B cell (primary cell): ENCODE results near the gene ACVR1. TPM values are rescaled to one million over a fixed set of nuclear protein-coding genes. Genes with fewer than 3 reads are reported as not detected.
"Not testable (repeated sequence)": the region's sequence is repeated elsewhere in the genome, so short reads cannot be mapped to it uniquely, and the experiment has no call there.

Experiments used
- ATAC-seq: fragments of 200-7000 bp; cut with Tn5 transposase; one replicate; pipeline ENCODE4 v1.10.0; 2021; ENCODE audit warnings: low read depth, mild to moderate bottlenecking, moderate number of reproducible peaks, moderate library complexity
- CTCF ChIA-PET: fragments of 350-600 bp; sonication (Branson Sonifier 250); formaldehyde crosslinking; loops from one replicate; lab custom pipeline; 2021; ENCODE audit warnings: antibody characterized with exemption, inconsistent platforms; lab: Charles Lee
- POLR2A ChIA-PET: fragments of 350-600 bp; sonication (Branson Sonifier 250); formaldehyde crosslinking; loops from one replicate; lab custom pipeline; 2021; ENCODE audit warnings: antibody characterized with exemption; lab: Charles Lee
- DNase-seq: peaks from one replicate; pipeline ENCODE4 v3.0.0; 2013
- H2AFZ ChIP-seq: 2 replicates; pipeline ENCODE4 v1.6.1; 2012; ENCODE audit warnings: mild to moderate bottlenecking, low read depth, low read length; ENCODE audit not compliant: insufficient read depth, poor library complexity, severe bottlenecking
- H3K27ac ChIP-seq, 2 donors: 1 replicate in 1 of 2; 2 replicates in 1 of 2; pipeline ENCODE4 v1.5.1; 2012 to 2013; ENCODE audit warnings: low read length in 2 of 2, mild to moderate bottlenecking in 2 of 2, moderate library complexity in 1 of 2
- H3K27me3 ChIP-seq, 4 experiments: fragments of 200-600 bp in 1 of 4; sonication (generic) in 1 of 4; replicated peaks in 1 of 4; 1 replicate in 2 of 4; 2 replicates in 2 of 4; pipeline versions ENCODE4 v1.6.1 to v1.7.0; 2013 to 2016; ENCODE audit warnings: low read length in 3 of 4, mild to moderate bottlenecking in 2 of 4, mixed read lengths in 1 of 4, moderate library complexity in 1 of 4; ENCODE audit not compliant: insufficient read depth in 4 of 4, control insufficient read depth in 3 of 4; ENCODE audit errors: control extremely low read depth in 1 of 4
- H3K36me3 ChIP-seq, 2 experiments: replicated peaks in 1 of 2; 1 replicate in 1 of 2; 2 replicates in 1 of 2; pipeline versions ENCODE4 v1.6.1 to v1.7.1; 2013; ENCODE audit warnings: low read length in 1 of 2; ENCODE audit not compliant: insufficient read depth in 2 of 2, control insufficient read depth in 1 of 2; ENCODE audit errors: control extremely low read depth in 1 of 2, extremely low read depth in 1 of 2
- H3K4me1 ChIP-seq, 2 donors: fragments of 200-600 bp in 1 of 2; sonication (generic) in 1 of 2; 1 replicate in 1 of 2; 2 replicates in 1 of 2; pipeline versions ENCODE4 v1.5.1 to v1.6.1; 2013 to 2017; ENCODE audit warnings: low read length in 2 of 2; ENCODE audit not compliant: control insufficient read depth in 2 of 2, insufficient read depth in 2 of 2
- H3K4me2 ChIP-seq: replicated peaks from 2 replicates; pipeline ENCODE3; 2012; ENCODE audit warnings: mild to moderate bottlenecking, low read depth, low read length; ENCODE audit not compliant: poor library complexity, severe bottlenecking
- H3K4me3 ChIP-seq, 5 experiments: fragments of 200-600 bp in 1 of 5; sonication (generic) in 1 of 5; 1 replicate in 3 of 5; 2 replicates in 2 of 5; pipeline versions ENCODE4 v1.5.1 to v1.7.0; 2011 to 2016; ENCODE audit warnings: low read length in 4 of 5, mild to moderate bottlenecking in 4 of 5, low read depth in 2 of 5, control low read depth in 1 of 5, moderate library complexity in 1 of 5; ENCODE audit not compliant: insufficient read depth in 1 of 5; ENCODE audit errors: control extremely low read depth in 1 of 5, extremely low read depth in 1 of 5
- H3K79me2 ChIP-seq: fragments of 200-600 bp; sonication (generic); one replicate; pipeline ENCODE4 v1.6.0; 2016; ENCODE audit warnings: low read length; ENCODE audit not compliant: control insufficient read depth, insufficient read depth
- H3K9ac ChIP-seq: fragments of 200-600 bp; sonication (generic); 2 replicates; pipeline ENCODE4 v1.6.1; 2017; ENCODE audit warnings: mild to moderate bottlenecking, low read length, moderate library complexity
- H3K9me3 ChIP-seq, 3 donors: one replicate each; pipeline versions ENCODE4 v1.6.1 to v1.7.1; 2013; ENCODE audit warnings: low read length in 2 of 3; ENCODE audit not compliant: control insufficient read depth in 2 of 3, insufficient read depth in 1 of 3; ENCODE audit errors: control extremely low read depth in 1 of 3
- H4K20me1 ChIP-seq: 2 replicates; pipeline ENCODE4 v1.6.0; 2012; ENCODE audit warnings: mild to moderate bottlenecking, low read length; ENCODE audit not compliant: insufficient read depth, control insufficient read depth, poor library complexity, severe bottlenecking
- H3K27ac Mint-ChIP-seq: one replicate; pipeline ENCODE4 v1.8.0; 2021; ENCODE audit warnings: mixed read lengths
- H3K27me3 Mint-ChIP-seq: one replicate; pipeline ENCODE4 v1.8.0; 2021; ENCODE audit warnings: mixed read lengths
- H3K4me1 Mint-ChIP-seq: one replicate; pipeline ENCODE4 v1.8.0; 2021; ENCODE audit warnings: mixed read lengths
- H3K4me3 Mint-ChIP-seq: one replicate; pipeline ENCODE4 v1.8.0; 2021; ENCODE audit warnings: mixed read lengths
- H3K9me3 Mint-ChIP-seq: one replicate; pipeline ENCODE4 v1.8.0; 2022; ENCODE audit warnings: mixed read lengths; ENCODE audit not compliant: insufficient read depth
- EZH2 ChIP-seq: IDR thresholded peaks from 2 replicates; pipeline ENCODE4 v1.6.1; 2012; ENCODE audit warnings: borderline replicate concordance, low read depth, mild to moderate bottlenecking, moderate library complexity, low read length; ENCODE audit not compliant: insufficient read depth, poor library complexity, severe bottlenecking
- WGBS: methylation state at CpG from one replicate; pipeline ENCODE4 v1.1.5; 2013; ENCODE audit warnings: missing lambda C conversion rate; ENCODE audit not compliant: insufficient coverage; 5-methylcytosine and 5-hydroxymethylcytosine counted together
- intact Hi-C: fragments of 100-400 bp; cut with micrococcal nuclease; formaldehyde crosslinking; loops from one replicate; pipeline ENCODE4 v1.10.0; 2022
- polyA plus RNA-seq: library from polyadenylated mRNA; depleted of rRNA; stranded (reverse); fragments of >200 nt; gene quantifications from 2 replicates; pipeline ENCODE4 v1.2.3, GENCODE V29; 2012
- total RNA-seq, 2 donors: library from RNA; stranded (reverse); fragments of 120-200 nt in 1 of 2; gene quantifications; 1 replicate in 1 of 2; 2 replicates in 1 of 2; pipeline versions ENCODE4 v1.2.3 to v1.2.4, GENCODE V29; 2013 to 2022
- TF ChIP-seq, protein P1 (sequence below): fragments of 200-600 bp; IDR thresholded peaks from one replicate; pipeline ENCODE4 v1.8.0; 2022; ENCODE audit warnings: antibody characterized with exemption, mild to moderate bottlenecking

The ACVR1 gene
- total and polyA plus RNA-seq, 2 donors (not counting 1 experiment from before 2014, with no cell fraction given) = 3.7 to 11.7 TPM

DNA sequence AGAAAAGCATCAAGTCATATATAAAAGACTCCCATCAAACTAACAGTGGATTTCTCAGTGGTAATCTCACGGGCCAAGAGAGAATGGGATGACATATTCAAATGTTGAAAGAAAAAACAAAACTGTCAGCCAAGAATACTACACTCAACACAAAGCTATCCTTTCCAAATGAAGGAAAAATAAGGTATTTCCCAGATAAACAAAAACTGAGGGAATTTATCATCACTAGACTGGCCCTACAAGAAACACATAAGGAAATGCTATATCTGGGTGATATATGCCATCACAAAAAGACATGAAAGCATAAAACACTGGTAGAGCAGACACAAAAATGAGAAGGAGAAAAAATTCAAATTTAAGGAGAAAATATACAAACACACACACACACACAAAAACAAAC, 118.6 kb downstream of the ACVR1 start:
- Histone ChIP-seq H3K27ac (no peak overlapping the region), H3K4me2 (no peak overlapping the region), H3K9me3 (no peaks in the 10 kb centered on the region), H3K4me3 (no peak overlapping the region), H3K27me3 (no peaks in the 10 kb centered on the region), H3K36me3 (no peaks in the 10 kb centered on the region), H2AFZ (no peak overlapping the region), H3K9ac (no peak overlapping the region), H3K4me1 (no peaks in the 10 kb centered on the region), H3K79me2 (no peaks in the 10 kb centered on the region), H4K20me1 (no peaks in the 10 kb centered on the region)
- POLR2A ChIA-PET = no interaction called here
- Mint-ChIP-seq H3K4me1 (no peaks in the 10 kb centered on the region), H3K27me3 (no peaks in the 10 kb centered on the region), H3K4me3 (no peak overlapping the region), H3K9me3 (peaks cover 9% of the 10 kb centered on the region), H3K27ac (no peak overlapping the region)
- no peak for DNase-seq
- CTCF ChIA-PET = no interaction called here
- no peak for TF ChIP-seq EZH2
- TF ChIP-seq, protein P1, sequence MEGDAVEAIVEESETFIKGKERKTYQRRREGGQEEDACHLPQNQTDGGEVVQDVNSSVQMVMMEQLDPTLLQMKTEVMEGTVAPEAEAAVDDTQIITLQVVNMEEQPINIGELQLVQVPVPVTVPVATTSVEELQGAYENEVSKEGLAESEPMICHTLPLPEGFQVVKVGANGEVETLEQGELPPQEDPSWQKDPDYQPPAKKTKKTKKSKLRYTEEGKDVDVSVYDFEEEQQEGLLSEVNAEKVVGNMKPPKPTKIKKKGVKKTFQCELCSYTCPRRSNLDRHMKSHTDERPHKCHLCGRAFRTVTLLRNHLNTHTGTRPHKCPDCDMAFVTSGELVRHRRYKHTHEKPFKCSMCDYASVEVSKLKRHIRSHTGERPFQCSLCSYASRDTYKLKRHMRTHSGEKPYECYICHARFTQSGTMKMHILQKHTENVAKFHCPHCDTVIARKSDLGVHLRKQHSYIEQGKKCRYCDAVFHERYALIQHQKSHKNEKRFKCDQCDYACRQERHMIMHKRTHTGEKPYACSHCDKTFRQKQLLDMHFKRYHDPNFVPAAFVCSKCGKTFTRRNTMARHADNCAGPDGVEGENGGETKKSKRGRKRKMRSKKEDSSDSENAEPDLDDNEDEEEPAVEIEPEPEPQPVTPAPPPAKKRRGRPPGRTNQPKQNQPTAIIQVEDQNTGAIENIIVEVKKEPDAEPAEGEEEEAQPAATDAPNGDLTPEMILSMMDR = no peak
- ATAC-seq = no peak
- intact Hi-C loops = no loop called here
- no CpG with 5 or more reads among the region's 1 CpG for WGBS

DNA sequence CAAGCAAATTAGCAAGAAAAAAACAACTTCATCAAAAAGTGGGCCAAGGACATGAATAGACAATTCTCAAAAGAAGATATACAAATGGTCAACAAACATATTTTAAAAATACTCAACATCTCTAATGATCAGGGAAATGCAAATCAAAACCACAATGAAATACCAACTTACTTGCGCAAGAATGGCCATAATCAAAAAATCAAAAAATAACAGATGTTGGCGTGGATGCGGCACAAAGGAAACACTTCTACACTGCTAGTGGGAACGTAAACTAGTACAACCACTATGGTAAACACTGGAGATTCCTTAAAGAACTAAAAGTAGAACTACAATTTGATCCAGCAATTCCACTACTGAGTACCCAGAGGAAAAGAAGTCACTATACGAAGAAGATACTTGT, 119.7 kb downstream of the ACVR1 start:
- H3K27me3 Mint-ChIP-seq, H3K27ac Mint-ChIP-seq, H3K4me2 ChIP-seq, intact Hi-C loops, ATAC-seq, H3K36me3 ChIP-seq, H3K4me3 Mint-ChIP-seq, POLR2A ChIA-PET, H3K4me1 Mint-ChIP-seq, H3K9ac ChIP-seq, H3K79me2 ChIP-seq, H2AFZ ChIP-seq, H3K27me3 ChIP-seq, H3K9me3 ChIP-seq, H4K20me1 ChIP-seq, H3K9me3 Mint-ChIP-seq, CTCF ChIA-PET, H3K4me1 ChIP-seq, H3K27ac ChIP-seq, H3K4me3 ChIP-seq, DNase-seq: not testable (repeated sequence)
- 100% methylated on average over 3 of the region's 5 CpGs for WGBS
